Stomach smooth muscle (tissue), 2 donors: ENCODE results near the gene RNF130.
"Not testable (repeated sequence)": the region's sequence is repeated elsewhere in the genome, so short reads cannot be mapped to it uniquely, and the experiment has no call there.

Experiments
- H3K27ac ChIP-seq: one replicate; pipeline ENCODE4 v1.7.0; 2013; ENCODE audit warnings: mild to moderate bottlenecking, low read length, inconsistent platforms
- H3K27me3 ChIP-seq, 2 donors: one replicate each; pipeline ENCODE4 v1.7.0; 2013; ENCODE audit warnings: low read length in 2 of 2; ENCODE audit not compliant: insufficient read depth in 2 of 2, control insufficient read depth in 1 of 2
- H3K36me3 ChIP-seq, 2 donors: one replicate each; pipeline ENCODE4 v1.7.0; 2013; ENCODE audit warnings: low read length in 2 of 2; ENCODE audit not compliant: control insufficient read depth in 2 of 2, insufficient read depth in 2 of 2
- H3K4me1 ChIP-seq: one replicate; pipeline ENCODE4 v1.7.0; 2013; ENCODE audit warnings: low read length; ENCODE audit not compliant: control insufficient read depth, insufficient read depth
- H3K4me3 ChIP-seq, 2 donors: one replicate each; pipeline ENCODE4 v1.7.0; 2013; ENCODE audit warnings: low read length in 2 of 2
- H3K9ac ChIP-seq, 2 donors: one replicate each; pipeline ENCODE4 v1.7.0; 2013; ENCODE audit warnings: low read length in 2 of 2, mild to moderate bottlenecking in 1 of 2
- H3K9me3 ChIP-seq, 2 donors: one replicate each; pipeline ENCODE4 v1.7.0; 2013; ENCODE audit warnings: low read length in 2 of 2; ENCODE audit not compliant: control insufficient read depth in 2 of 2
- donor health status: healthy.
- donor health status: Pancreatic carcinoma.

Gene RNF130

GRCh38 chr5:179969110-179969509, 102.4 kb downstream of the RNF130 start:
- H3K9me3 ChIP-seq = no peaks in the 10 kb centered on the region
- no peak overlapping the region for H3K9ac ChIP-seq
- peaks cover 23 to 30% of the 10 kb centered on the region in 2 donors for H3K36me3 ChIP-seq
- no peak overlapping the region for H3K4me3 ChIP-seq
- no peaks in the 10 kb centered on the region for H3K4me1 ChIP-seq
- no peaks in the 10 kb centered on the region for H3K27me3 ChIP-seq
- no peak overlapping the region for H3K27ac ChIP-seq

GRCh38 chr5:179967489-179967888, 104.1 kb downstream of the RNF130 start:
- H3K4me3 ChIP-seq = no peak overlapping the region
- H3K36me3 ChIP-seq = peaks cover 38 to 44% of the 10 kb centered on the region in 2 donors
- H3K9me3 ChIP-seq = no peaks in the 10 kb centered on the region
- no peaks in the 10 kb centered on the region for H3K4me1 ChIP-seq
- no peak overlapping the region for H3K27ac ChIP-seq
- H3K9ac ChIP-seq = no peak overlapping the region
- H3K27me3 ChIP-seq = no peaks in the 10 kb centered on the region

GRCh38 chr5:179964015-179964414, 107.5 kb downstream of the RNF130 start:
- Histone ChIP-seq H3K36me3 (peaks cover 39 to 53% of the 10 kb centered on the region in 2 donors), H3K9me3 (no peaks in the 10 kb centered on the region), H3K9ac (no peak overlapping the region), H3K4me1 (no peaks in the 10 kb centered on the region), H3K4me3 (no peak overlapping the region), H3K27me3 (no peaks in the 10 kb centered on the region), H3K27ac (no peak overlapping the region)

GRCh38 chr5:179963375-179963774, 108.2 kb downstream of the RNF130 start:
- Histone ChIP-seq H3K27ac (no peak overlapping the region), H3K36me3 (peaks cover 37 to 48% of the 10 kb centered on the region in 2 donors), H3K9me3 (no peaks in the 10 kb centered on the region), H3K9ac (no peak overlapping the region), H3K4me3 (no peak overlapping the region), H3K4me1 (no peaks in the 10 kb centered on the region), H3K27me3 (no peaks in the 10 kb centered on the region)

GRCh38 chr5:179960204-179960831, 111.2 kb downstream of the RNF130 start:
- no peak overlapping the region for H3K9ac ChIP-seq
- peaks cover 21 to 33% of the 10 kb centered on the region in 2 donors for H3K36me3 ChIP-seq
- H3K9me3 ChIP-seq = no peaks in the 10 kb centered on the region
- H3K4me1 ChIP-seq = no peaks in the 10 kb centered on the region
- no peak overlapping the region for H3K27ac ChIP-seq
- H3K4me3 ChIP-seq = no peak overlapping the region
- no peaks in the 10 kb centered on the region for H3K27me3 ChIP-seq

- no peak overlapping the region for H3K9ac ChIP-seq
- no peaks in the 10 kb centered on the region for H3K9me3 ChIP-seq
- H3K4me1 ChIP-seq = no peaks in the 10 kb centered on the region
- H3K27ac ChIP-seq = no peak overlapping the region
- no peaks in the 10 kb centered on the region for H3K27me3 ChIP-seq
- peaks cover 25 to 29% of the 10 kb centered on the region in 2 donors for H3K36me3 ChIP-seq
- H3K4me3 ChIP-seq = no peak overlapping the region
These were observed 111.9 kb downstream of the RNF130 start for GRCh38 chr5:179959641-179960040.

GRCh38 chr5:179959118-179959517, 112.4 kb downstream of the RNF130 start:
- H3K27ac ChIP-seq = not testable (repeated sequence)
- peaks cover 28 to 29% of the 10 kb centered on the region in 2 donors for H3K36me3 ChIP-seq

GRCh38 chr5:179955630-179956029, 115.9 kb downstream of the RNF130 start:
- H3K27ac ChIP-seq = no peak overlapping the region
- no peaks in the 10 kb centered on the region for H3K27me3 ChIP-seq
- peaks cover 8 to 10% of the 10 kb centered on the region in 2 donors for H3K36me3 ChIP-seq

More at GRCh38 chr5:179959118-179959517, 112.4 kb downstream of the RNF130 start:
- H3K4me3 ChIP-seq, H3K9ac ChIP-seq, H3K9me3 ChIP-seq, H3K4me1 ChIP-seq, H3K27me3 ChIP-seq: not testable (repeated sequence)

GRCh38 chr5:179955062-179955461, 116.5 kb downstream of the RNF130 start:
- no peak overlapping the region for H3K9ac ChIP-seq
- H3K27ac ChIP-seq = no peak overlapping the region
- H3K9me3 ChIP-seq = no peaks in the 10 kb centered on the region
- H3K27me3 ChIP-seq = no peaks in the 10 kb centered on the region
- peaks cover 8 to 10% of the 10 kb centered on the region in 2 donors for H3K36me3 ChIP-seq
- H3K4me1 ChIP-seq = no peaks in the 10 kb centered on the region
- no peak overlapping the region for H3K4me3 ChIP-seq

More at GRCh38 chr5:179955630-179956029, 115.9 kb downstream of the RNF130 start:
- H3K4me3 ChIP-seq = no peak overlapping the region
- no peak overlapping the region for H3K9ac ChIP-seq
- H3K4me1 ChIP-seq = no peaks in the 10 kb centered on the region
- no peaks in the 10 kb centered on the region for H3K9me3 ChIP-seq

GRCh38 chr5:179954434-179954833, 117.1 kb downstream of the RNF130 start:
- H3K27ac ChIP-seq = no peak overlapping the region
- H3K4me1 ChIP-seq = no peaks in the 10 kb centered on the region
- H3K36me3 ChIP-seq = peaks cover 8 to 10% of the 10 kb centered on the region in 2 donors
- no peaks in the 10 kb centered on the region for H3K9me3 ChIP-seq
- no peak overlapping the region for H3K9ac ChIP-seq
- H3K27me3 ChIP-seq = no peaks in the 10 kb centered on the region
- no peak overlapping the region for H3K4me3 ChIP-seq

- Histone ChIP-seq H3K36me3 (peaks cover 8 to 10% of the 10 kb centered on the region in 2 donors), H3K27me3 (no peaks in the 10 kb centered on the region), H3K9me3 (no peaks in the 10 kb centered on the region), H3K9ac (no peak overlapping the region), H3K4me1 (no peaks in the 10 kb centered on the region), H3K27ac (no peak overlapping the region), H3K4me3 (no peak overlapping the region)
These were observed 117.6 kb downstream of the RNF130 start for GRCh38 chr5:179953987-179954386.
